CD4-positive, alpha-beta T cell treated with Interferon alpha-2 for 1 hour (primary cell): ENCODE measurements around the gene PIGO.

Experiments
- DNase-seq, 2 donors: peaks; one replicate each; pipeline ENCODE4 v3.0.0-alpha.2; 2020 to 2022

PIGO gene

DNA sequence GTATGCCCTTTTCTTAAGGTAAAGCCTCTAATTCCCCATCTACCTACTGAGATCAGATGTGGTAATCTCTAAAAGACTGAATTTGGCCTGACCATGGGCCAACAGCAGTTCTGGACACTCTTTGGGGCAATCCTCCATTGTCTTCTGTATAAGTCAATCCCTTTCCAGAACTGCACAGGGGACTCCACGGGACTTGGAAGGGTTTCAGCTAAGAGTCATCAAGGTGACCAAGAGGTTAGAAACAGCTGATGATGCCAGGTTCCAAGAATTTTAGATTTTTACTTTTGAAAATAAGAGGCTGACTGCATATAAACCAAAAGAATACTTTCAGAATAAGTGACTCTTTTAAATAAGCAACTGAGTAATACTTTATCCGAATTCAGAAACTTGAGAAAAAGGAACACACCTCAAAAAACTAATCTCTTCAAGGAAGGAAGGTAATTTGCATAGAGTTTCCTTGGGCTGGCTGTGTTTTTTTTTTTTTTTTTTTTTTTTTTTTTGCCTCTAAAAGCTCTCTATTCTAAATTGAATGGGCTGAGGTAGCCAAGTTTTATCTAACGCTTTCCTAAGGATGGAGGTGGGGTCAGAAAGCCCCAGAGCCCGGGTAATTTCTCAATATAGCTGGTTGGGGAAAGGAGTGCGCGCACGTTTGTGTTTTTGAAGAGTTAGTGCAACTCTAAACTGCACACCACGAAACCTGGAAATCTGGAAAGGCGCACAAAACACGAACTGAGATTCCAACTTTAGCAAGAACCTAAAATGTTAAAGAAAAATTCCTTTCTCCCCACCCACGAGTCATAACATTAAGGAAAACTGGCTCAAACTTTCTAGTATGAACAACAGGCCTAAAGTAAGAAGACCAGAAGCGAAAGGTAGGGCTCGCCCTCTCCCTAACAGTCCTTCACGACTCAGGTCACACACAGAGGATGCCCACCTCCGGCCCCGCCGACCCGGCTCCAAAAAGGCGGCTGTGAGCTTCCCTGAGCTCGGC, 25.3 kb downstream of the PIGO start:
- DNase-seq = no peak

DNA sequence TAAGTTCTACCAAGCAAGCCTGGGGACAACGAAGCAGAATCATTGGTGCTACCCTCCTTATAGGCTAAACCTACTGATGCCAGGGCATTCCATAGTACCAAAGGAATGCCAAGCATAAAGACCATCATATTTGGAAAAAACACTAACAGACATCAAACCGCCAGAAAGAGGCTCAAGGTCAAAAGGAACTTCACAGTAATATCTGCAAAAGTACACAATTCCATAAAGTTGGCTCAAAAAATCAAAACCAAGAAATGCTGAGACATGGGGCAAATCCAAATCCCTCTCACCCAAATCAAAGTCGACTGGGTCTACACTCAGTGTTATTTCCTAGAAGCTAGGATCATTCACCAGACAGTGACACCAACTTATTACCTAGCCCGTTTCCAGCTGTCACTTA, 27.4 kb downstream of the PIGO start:
- no peak for DNase-seq

DNA sequence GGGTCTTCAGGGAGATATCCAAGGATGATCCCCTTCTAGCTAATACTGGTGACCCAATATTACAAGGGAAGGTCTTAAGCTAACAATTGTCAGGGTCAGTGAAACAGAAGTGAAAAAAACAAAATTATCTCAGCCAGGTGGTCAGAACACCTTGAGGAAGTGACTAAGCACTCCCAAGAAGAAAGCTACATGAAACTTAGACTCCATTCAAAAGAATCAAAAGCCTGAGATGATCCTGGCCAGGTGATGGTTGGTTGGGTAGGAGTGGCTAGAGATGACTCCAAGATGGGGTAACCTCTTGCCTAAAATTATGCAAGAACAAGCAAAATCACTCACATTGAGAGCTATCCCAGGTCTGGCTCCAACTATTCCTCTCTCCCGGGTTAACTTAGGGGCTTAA, 29.3 kb downstream of the PIGO start:
- DNase-seq = no peak

DNA sequence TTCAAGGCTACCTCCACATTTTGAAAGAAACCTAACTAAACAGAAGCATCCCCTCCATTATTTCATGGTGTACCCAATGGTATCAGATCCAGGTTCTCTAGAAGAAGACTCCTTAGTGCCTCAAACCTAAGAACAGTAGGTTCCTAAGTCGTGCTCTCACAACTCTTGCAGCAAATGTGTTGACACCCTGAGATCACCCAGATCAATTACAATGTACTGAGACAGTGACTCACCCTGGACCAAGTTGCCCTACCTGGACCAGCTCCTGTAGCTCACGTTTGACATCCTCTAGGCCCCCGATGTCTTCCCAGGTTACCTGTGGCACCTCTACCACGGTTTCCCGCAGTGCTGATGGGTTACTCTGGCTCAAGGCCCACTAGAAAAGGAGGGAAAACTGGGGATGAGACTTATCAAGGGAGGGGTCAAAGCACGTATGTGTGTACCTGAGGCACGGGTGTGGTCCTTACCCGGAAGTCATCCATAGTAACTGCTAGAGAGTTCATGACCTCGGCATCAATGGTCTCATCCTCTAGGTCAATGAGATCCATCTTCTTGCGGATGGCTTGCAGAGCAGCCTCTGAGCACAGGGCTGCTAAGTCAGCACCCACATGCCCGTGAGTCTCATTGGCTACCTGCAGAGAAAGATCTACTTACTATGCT, 35.7 kb downstream of the PIGO start:
- no peak for DNase-seq

DNA sequence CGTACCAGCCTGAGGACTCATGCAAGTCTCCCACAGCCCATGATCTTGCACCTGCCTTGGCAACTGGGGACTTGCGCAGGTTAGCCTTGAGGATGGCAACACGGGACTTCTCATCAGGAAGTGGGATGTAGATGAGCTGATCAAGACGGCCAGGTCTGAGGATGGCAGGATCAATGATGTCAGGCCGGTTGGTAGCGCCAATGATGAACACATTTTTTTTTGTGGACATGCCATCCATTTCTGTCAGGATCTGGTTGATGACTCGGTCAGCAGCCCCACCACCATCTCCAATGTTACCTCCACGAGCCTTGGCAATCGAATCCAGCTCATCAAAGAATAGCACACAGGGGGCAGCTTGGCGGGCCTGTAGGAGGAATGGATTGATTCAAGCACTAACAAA, 37.0 kb downstream of the PIGO start:
- no peak for DNase-seq

DNA sequence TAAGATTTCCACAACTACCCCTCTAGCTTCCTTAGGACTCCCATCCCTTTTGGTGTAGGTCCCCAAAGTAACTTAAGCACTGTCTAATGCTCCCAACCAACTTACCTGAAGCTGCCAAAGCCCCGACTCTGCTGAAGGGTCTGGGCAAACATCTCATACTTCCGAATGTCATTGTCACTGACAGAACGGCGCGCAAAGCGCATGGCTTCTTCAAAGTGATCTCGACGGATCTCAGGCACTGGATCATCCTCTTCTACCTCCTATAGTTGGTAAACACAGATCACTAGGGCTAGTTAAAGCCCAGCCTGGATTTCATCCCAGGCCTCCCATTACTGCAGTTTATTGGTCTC, 39.1 kb downstream of the PIGO start:
- DNase-seq = no peak

DNA sequence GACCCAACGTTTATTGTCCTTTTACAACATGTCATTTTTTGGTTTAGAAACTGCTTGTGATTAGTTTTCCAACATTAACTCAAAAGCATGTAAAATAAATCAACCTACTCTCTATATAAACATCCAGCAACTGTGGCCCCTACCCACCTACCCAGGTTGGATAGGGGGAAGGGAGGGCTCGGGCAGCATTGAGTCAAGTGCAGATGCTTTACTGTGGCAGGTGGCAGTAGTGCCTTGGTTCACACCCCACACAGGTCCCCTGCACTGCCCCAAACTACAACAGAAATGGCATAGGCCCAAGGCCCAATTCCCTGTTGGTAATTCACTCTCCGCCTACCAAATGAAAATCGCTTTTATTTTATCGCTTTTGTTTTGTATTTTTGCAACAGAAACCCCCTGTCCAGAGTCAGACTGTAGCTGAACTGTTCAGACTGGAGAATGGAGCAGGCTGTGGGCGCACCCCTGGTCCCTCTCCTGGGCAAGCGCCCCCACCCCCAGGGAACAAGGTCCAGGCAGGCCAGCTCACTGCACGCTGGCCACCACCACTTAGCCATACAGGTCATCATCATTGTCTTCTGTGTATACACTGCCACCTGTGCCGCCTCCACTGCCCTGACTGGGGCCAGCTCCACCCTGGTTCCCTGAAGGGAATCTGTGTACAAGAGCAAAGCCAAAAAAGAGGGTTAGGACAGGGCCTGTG, 39.7 kb downstream of the PIGO start:
- DNase-seq = no peak

DNA sequence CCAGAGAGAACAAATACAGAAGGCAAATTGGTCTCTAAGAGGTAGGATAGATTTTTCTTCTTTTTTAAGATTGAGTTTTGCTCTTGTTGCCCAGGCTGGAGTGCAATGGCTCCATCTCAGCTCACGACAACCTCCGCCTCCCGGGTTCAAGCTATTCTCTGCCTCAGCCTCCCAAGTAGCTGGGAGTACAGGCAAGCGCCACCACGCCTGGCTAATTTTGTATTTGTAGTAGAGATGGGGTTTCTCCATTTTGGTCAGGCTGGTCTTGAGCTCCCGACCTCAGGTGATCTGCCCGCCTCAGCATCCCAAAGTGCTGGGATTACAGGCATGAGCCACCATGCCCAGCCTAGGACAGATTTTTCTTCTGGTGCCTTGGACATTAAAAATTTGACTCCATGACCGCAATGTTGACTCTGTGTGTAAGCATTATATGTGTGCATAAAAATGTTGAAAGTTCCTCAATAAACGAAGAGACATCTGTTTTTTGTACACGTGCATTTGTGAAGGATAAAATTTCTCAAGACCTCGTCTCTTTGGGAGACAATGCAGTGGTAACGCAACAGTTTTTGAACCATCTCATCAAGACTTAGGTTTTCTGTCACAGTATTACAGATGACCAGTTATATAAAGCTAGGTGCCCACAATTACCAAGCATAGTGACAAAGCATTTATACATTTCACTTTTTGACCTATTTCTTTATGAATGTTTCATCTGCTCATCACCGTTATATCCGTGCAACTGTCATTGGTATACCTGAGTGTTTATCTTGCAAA, 41.3 kb downstream of the PIGO start:
- DNase-seq = no peak

DNA sequence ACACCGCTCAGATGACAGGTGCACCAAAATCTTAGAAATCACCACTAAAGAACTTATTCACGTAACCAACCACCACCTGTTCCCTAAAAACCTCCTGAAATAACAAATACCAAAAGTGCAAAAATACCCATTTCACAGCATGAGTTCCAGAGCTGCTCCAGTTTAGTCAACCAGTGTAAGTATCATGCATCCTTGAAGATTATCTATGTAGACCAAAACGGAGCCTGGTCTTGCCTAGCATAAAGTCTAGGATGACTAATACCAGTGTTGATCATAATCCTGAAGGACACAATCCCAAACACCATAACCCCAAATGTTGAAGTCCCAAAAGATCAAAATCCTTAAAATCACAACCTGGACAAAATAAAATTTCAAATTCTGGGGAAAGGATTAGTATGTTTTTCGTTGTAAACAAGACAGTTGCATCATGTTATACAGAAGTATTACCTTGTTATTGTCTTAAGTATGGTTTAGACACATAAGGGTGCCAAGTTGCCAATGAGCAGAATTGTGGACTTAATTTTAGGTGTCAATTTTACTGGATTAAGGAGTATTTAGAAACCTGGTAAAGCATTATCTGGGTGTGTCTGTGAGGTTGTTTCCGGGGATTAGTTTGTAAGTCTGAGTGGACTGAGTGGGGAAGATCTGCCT, 42.1 kb downstream of the PIGO start:
- DNase-seq = no peak

DNA sequence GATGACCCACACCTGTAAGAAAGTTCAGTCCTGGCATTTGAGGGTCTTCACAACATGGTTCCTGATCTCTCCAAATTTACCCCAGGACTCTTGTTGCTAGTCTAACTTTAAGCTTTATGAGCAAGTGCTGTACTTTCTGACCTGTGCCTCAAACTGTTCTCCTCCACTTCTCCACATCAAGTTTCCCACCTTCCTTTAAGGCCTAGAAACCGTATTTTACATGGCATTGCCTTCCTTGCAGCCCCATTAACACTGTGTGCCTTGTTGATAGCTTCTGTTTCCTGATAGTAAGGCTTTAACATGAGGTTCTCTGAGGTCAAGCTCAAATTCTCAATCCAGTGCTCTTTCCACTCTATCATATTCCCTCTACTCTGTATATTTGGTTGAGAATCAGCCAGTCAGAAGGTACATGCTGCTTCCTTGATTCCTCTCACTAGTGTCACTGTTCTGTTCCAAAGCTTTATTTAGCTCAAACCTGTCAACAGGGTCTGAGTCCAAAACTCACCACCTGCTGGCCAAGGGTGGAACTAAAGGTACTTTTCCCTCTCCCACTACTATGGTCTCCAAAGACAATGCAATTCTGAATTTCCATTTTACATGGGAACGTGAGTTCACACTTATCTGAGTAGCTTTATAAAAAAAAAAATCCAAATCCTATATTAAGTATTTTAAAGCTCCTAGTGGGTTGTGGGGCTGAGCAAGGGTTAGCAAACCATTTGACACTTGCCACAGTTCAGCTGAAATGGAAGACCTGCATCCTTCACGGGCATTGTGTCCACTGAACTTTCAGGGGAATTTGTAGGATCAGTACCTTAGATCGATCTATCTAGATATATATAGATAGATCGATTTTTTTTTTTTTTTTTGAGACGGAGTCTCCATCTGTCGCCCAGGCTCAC, 45.1 kb downstream of the PIGO start:
- DNase-seq = peak; percentile 22 to 57

DNA sequence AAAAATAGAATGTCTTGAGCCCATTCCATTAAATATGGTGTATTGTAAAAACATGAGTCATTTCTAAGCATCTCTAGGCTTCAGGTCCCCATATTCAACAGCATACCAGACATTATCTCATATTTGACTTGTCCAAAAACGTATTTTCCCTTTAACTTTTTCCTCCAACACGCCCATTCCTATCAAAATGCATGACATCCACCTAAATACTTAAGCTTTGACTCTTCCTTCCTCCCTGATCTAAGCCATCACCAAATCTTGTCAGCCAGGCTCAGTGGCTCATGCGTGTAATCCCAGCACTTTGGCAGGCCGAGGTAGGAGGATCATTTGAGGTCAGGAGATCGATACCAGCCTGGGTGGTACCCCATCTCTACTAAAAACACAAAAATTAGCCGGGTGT, 47.9 kb downstream of the PIGO start:
- DNase-seq = no peak

DNA sequence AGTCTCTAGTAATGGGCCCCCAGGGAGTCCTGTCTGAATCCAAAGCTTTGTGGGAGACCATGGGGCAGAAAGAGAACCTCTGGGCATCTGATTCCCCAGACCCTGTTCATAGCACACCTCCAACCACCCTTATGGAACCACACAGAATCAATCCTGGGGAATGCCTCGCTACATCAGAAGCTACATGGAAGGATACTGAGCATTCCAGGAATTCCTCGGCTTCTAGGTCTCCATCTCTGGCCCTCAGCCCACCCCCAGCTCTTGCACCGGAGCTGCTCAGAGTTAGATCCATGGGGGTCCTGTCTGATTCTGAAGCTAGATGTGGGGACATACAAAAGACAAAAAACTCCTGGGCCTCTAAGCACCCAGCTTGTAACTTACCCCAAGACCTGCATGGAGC, 52.3 kb downstream of the PIGO start:
- DNase-seq = no peak

DNA sequence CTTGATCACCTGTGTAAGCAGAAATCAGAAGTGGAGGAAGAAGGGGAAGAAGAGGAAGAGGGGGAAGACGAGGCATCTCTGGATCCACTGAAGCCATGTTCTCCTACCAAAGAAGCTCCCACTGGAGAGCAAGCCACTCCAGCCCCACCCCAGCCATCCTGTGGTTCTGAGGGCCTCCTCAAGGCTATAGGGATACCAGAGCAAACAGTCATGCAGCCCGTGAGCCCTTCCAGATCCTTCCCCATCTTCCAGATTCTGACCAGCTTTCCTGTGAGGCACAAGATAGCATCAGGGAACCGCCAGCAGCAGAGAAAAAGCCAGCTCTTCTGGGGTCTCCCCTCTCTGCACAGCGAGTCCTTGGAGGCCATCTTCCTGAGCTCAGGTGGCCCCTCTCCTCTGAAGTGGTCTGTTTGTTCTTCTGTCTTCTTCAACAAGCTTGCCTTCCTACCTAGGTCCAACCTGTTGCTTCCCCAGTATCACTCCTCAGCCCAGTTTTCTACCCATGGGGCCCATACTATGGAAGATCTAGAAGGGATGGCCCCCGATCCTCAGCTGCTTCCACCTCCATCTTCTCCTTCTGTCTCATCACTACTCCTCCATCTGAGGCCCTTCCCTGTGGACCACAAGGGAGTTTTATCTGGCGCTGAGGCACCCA, 53.4 kb downstream of the PIGO start:
- DNase-seq = no peak

DNA sequence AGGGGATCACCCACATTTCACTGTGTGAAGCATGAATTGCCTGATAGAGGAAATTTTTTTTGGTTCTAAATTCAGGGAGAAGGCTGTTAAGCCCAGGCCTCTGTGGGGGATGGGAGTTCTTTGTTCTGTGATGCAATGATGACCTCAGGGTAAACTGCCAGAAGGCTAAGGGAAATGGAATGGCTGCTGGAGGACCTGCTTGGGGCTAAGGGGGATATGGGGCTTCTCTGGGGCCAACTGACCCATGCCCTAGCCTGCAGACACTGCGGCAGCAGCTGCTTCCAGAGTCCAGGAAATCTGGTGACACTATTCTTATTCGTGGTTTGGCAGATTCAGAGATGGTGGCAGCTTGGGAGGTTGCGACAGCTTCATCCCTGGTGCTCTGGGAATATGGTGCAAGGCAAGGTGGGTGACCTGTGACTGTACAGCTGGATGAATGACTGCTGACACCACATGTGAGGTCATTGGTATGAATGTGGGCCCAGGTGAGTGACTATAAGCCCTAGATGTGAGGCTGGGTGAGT, 54.2 kb downstream of the PIGO start:
- no peak for DNase-seq
